Kidney epithelial cell (primary cell): ENCODE data around the gene LCAT. TPM values are rescaled to one million over a fixed set of nuclear protein-coding genes. Genes with fewer than 3 reads are reported as not detected.
A peak's percentile ranks its signal among the peaks of the same experiment; 100 is the strongest.

ENCODE experiments used
- DNase-seq: peaks from one replicate; pipeline ENCODE4 v3.0.0-alpha.2; 2010; ENCODE audit warnings: low read depth
- H3K27me3 ChIP-seq: 2 replicates; pipeline ENCODE4 v1.6.0; 2011; ENCODE audit warnings: low read length; ENCODE audit not compliant: control insufficient read depth, insufficient read depth
- H3K36me3 ChIP-seq: 2 replicates; pipeline ENCODE4 v1.5.1; 2011; ENCODE audit warnings: low read length; ENCODE audit not compliant: control insufficient read depth, insufficient read depth
- H3K4me3 ChIP-seq: 2 replicates; pipeline ENCODE4 v1.5.1; 2011; ENCODE audit warnings: low read depth, mild to moderate bottlenecking, control low read depth, low read length
- total RNA-seq: library from RNA; depleted of rRNA; stranded (reverse); fragments of >200 nt; gene quantifications from 2 replicates; pipeline ENCODE4 v1.2.3, GENCODE V29; 2015
- TF ChIP-seq, protein P1 (sequence below): IDR thresholded peaks from 2 replicates; pipeline ENCODE4 v1.5.1; 2011; ENCODE audit warnings: mild to moderate bottlenecking, moderate library complexity, low read length, control low read depth, inconsistent platforms; ENCODE audit not compliant: insufficient read depth, poor library complexity, severe bottlenecking

The LCAT gene
- total RNA-seq, 1 donor from 2014 or later = 3.7 TPM

DNA sequence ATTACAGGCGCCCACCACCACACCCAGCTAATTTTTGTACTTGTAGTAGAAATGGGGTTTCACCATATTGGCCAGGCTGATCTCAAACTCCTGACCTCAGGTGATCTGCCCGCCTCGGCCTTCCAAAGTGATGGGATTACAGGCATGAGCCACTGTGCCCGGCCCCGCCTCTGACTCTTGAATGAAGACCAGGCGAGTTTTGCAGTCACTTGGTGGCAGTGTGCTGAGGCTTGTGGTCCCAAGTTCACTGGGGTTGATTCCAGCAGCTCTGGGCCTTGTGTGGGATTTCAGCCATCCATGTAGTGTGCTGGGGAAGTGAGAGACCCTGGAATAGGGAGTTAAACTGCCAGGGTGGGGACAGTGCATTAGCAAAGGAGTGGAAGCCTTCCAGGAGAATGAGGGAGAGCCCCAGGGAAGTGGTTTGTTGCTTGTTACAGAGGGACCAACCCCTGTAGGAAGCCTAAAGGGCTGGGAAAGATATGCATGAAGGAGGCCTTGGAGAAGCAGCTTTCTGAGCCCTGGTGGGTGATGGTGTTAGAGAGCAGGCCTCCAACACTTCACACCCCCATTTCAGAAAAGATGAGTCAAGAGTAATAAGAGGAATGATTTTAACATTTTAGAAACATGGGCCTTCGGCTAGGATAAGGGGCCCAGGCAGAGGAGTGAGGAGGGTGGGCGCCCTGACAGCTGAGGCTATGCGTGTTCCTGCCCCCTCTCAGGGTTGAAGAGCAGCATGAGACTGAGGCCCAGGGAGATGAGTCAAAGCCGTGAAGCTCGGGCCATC lies 36.3 kb downstream of the LCAT start:
- TF ChIP-seq, protein P1, sequence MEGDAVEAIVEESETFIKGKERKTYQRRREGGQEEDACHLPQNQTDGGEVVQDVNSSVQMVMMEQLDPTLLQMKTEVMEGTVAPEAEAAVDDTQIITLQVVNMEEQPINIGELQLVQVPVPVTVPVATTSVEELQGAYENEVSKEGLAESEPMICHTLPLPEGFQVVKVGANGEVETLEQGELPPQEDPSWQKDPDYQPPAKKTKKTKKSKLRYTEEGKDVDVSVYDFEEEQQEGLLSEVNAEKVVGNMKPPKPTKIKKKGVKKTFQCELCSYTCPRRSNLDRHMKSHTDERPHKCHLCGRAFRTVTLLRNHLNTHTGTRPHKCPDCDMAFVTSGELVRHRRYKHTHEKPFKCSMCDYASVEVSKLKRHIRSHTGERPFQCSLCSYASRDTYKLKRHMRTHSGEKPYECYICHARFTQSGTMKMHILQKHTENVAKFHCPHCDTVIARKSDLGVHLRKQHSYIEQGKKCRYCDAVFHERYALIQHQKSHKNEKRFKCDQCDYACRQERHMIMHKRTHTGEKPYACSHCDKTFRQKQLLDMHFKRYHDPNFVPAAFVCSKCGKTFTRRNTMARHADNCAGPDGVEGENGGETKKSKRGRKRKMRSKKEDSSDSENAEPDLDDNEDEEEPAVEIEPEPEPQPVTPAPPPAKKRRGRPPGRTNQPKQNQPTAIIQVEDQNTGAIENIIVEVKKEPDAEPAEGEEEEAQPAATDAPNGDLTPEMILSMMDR = no peak
- DNase-seq = no peak

DNA sequence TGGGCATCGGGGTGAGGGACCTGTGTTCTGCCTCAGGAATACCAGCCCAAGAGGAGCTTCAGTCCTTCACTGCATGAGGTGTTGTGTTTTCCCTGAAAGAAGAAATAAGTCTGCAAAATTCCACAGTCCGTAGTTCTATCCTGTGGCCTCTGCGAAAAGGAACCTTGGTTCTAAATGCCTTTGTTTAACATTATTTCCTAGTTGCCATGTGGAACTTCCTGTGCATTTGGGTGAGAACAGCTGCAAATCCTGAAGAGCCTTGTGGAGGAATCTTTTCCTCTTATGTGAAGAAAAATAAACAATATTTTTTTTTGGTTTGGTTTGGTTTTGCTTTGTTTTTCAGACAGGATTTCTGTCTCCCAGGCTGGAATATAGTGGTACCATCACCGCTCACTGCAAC lies 41.1 kb downstream of the LCAT start:
- Histone ChIP-seq H3K27me3 (no peaks in the 10 kb centered on the region), H3K4me3 (no peak overlapping the region), H3K36me3 (no peaks in the 10 kb centered on the region)
- no peak for DNase-seq
- TF ChIP-seq, protein P1 = no peak

More for the DNA sequence above, 36.3 kb downstream of the LCAT start:
- Histone ChIP-seq H3K36me3 (peaks cover 2% of the 10 kb centered on the region), H3K4me3 (no peak overlapping the region), H3K27me3 (no peaks in the 10 kb centered on the region)

DNA sequence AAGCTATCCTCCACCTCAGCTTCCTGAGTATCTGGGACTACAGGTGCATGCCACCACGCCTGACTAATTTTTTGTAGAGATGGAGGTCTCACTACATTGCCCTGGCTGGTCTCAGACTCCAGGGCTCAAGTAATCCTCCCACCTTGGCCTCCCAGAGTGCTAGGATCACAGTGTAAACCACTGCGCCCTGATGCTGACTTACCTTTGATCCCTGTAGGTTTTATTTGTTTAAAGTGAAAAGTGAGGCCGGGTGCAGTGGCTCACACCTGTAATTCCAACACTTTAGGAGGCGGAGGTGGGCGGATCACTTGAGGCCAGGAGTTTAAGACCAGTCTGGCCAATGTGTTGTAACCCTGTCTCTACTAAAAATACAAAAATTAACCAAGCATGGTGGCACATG lies 42.2 kb downstream of the LCAT start:
- Histone ChIP-seq H3K4me3 (no peak overlapping the region), H3K36me3 (no peaks in the 10 kb centered on the region), H3K27me3 (no peaks in the 10 kb centered on the region)
- TF ChIP-seq, protein P1 = no peak
- DNase-seq = no peak

DNA sequence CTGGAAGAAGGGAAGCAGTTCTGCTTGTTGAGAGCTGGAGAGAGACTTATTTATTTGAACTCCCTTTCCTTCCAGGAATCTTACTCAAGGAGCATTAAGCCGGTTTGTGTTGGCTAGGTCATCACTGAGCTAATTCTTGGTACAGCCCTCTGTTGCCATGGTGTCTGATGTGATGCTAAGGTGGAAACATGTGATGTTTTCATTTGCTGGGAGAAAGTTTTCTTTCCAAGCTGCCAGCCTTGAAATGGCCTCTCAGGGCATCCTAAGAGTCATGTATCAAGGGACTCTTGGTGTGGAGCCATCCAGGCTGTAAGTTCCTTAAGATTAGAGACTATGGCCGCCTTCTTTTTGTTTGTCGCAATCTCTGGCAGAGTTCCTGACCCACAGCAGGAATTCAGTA lies 46.7 kb downstream of the LCAT start:
- H3K4me3 ChIP-seq = no peak overlapping the region
- DNase-seq = no peak

DNA sequence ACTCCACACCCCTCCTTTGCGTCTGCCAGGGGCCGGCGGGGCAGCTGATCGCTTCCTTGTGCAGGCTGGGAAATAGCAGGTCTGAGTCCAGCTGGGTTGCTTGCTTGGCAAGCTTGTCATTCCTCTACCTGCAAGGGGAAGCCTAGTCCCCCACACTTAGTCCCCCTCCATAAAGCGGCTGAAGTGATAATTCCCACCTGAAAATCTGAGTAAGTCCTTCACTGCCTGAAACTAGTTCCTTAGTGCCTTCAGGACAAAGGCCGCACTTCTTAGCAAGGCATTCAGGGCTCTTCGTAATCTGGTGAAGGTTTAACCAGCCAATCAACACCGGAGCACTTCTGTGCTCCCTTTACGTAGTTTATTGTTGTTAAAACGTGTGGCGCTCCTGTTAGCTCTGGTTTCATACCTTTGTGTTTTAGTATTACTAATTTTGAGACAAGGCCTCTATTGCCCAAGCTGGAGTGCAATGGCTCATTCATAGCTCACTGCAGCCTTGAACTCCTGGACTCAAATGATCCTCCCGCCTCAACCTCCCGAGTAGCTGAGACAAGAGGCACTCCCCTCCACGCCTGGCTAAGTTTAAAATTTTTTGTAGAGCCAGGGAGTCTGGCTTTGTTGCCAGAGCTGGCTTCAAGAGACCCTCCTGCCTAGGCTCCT lies 50.0 kb downstream of the LCAT start:
- H3K36me3 ChIP-seq = no peaks in the 10 kb centered on the region

More for the DNA sequence above, 46.7 kb downstream of the LCAT start:
- Histone ChIP-seq H3K27me3 (no peaks in the 10 kb centered on the region), H3K36me3 (no peaks in the 10 kb centered on the region)
- TF ChIP-seq, protein P1 = no peak

More for the DNA sequence above, 50.0 kb downstream of the LCAT start:
- DNase-seq = no peak
- H3K4me3 ChIP-seq = peak overlapping the region; percentile 91
- TF ChIP-seq, protein P1 = no peak
- H3K27me3 ChIP-seq = no peaks in the 10 kb centered on the region
